Smooth muscle cell of the coronary artery (primary cell): ENCODE results near the gene REEP5. TPM values are rescaled to one million over a fixed set of nuclear protein-coding genes. Genes with fewer than 3 reads are reported as not detected.

ENCODE experiments used
- total RNA-seq: library from RNA; depleted of rRNA; stranded (reverse); fragments of >200 nt; gene quantifications from 2 replicates; pipeline ENCODE4 v1.2.3, GENCODE V29; 2014; ENCODE audit warnings: low replicate concordance

REEP5 gene
- total RNA-seq: 54.3 and 84.1 TPM in 2 replicates

GRCh38 chr5:112921833-112922817, at the start of gene REEP5:
Gene REEP5 (minus strand): TSS chr5:112922227. CDS start chr5:112922190, 37 bp downstream.

DNA sequence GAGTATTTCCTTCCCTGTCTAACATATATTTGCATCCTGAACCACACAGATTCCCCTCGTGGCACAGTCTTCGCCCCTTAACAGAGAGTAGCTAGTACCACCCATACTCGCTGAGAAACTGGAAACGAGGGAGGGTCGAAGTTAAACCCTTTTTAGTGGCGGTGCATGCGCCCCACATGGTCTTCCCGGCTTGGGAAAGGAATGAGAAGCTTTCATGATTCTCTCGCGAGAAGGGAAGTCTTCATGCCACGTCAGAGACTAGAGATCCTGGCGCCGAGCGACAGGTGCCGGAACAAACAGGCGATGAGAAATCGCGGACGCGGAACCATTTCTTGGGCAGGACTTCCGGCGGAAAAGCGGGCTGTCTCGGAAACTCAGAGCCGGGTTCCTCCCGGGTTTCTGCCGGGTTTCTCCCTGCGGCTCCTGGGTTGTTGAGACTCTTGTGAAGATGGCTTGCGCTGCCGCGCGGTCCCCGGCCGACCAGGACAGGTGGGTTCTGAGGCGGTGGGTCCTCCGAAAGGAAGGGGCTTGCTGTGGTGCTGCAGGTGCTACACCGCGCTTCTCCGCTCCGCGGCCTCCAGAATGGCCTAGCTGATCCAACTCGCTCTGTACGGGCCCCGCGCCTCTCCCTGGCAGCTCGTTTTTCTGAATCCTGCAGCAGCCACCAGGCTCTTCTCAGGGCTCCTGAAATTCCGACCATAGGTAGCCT, 60.9 kb downstream of the REEP5 start, which contains the start of gene SRP19:
SRP19 (plus strand) TSS at position 359 of the 709 bp plus-strand sequence; CDS start at position 449, 90 bp downstream.

Other genes starting within 250 kb of the REEP5 start
- 41.9 and 58.3 TPM in 2 replicates for gene APC, start 184.3 kb downstream of the REEP5 start, total RNA-seq
- gene SRP19, start 60.9 kb downstream of the REEP5 start, total RNA-seq: 26.0 and 58.0 TPM in 2 replicates
- 11.5 and 20.7 TPM in 2 replicates for gene DCP2, start 54.6 kb upstream of the REEP5 start, total RNA-seq